A172 (cell line): ENCODE data around the gene TBL3. TPM values are rescaled to one million over a fixed set of nuclear protein-coding genes. Genes with fewer than 3 reads are reported as not detected.
A peak's percentile ranks its signal among the peaks of the same experiment; 100 is the strongest.

Source experiments
- DNase-seq: peaks from one replicate; pipeline ENCODE4 v3.0.0-alpha.2; 2015; ENCODE audit warnings: low spot score
- total RNA-seq: library from RNA; depleted of rRNA; stranded (reverse); fragments of >200 nt; shearing (Covaris generic); gene quantifications from 2 replicates; pipeline ENCODE4 v1.2.3, GENCODE V29; 2014

Gene TBL3
- total RNA-seq, 1 experiment from 2014 or later: 82.8 TPM

DNA sequence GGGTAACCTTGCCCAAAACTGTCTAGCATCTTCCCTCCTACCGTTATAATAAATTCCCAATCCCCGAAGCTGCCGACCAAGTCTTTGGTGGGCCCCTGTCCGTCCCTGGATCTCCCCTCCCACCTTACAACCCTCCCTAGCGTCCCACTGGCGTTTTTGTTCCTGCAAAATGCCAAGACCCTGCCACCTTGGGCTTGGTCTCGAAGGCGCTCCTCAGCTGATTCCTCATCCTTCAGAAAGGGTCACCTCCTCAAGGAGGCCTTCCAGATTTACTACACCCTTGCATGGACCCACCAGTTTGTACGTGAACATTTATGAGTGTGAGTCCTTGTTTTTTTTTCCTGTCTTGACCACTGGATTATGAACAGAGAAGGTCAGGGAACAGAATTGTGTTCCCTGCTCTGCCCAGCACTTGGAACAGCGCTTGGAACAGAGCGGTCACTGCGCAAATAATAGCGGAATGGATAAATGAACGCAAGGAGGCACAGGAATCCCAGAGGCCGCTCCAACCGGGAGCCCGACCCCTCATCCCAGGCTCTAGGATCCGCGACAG lies 11.2 kb downstream of the TBL3 start:
- DNase-seq: no peak

GRCh38 chr16:1983544-1984346 lies 11.9 kb downstream of the TBL3 start, which contains the start of gene GFER:
Gene GFER, plus strand, starts transcription at chr16:1984193. Its CDS starts 26 bp downstream, at chr16:1984219.
- DNase-seq: peak; percentile 77

GRCh38 chr16:1984347-1985225 lies 12.7 kb downstream of the TBL3 start:
- no peak for DNase-seq

DNA sequence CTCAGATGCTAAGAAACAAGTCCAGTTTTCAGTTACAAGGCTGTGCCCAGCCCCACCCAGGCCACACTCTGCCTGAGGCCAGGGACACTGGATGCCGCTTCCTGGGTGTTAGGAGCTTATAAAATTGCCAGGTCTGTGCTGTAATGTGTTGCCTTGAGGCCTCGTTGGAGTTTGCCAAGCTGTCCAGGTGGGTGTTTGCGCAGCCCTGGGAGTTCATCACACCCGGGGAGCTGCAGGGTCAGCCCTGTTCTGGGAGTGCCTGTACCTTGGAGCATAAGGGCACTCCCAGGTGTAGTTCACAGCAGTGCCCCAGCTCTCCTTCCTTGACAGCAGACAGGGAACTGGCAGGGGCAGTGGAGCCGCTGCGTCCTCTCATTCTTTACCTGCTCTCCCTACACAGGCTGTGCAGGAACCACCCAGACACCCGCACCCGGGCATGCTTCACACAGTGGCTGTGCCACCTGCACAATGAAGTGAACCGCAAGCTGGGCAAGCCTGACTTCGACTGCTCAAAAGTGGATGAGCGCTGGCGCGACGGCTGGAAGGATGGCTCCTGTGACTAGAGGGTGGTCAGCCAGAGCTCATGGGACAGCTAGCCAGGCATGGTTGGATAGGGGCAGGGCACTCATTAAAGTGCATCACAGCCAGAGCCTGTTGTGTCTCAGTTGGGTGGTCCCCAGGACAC lies 13.8 kb downstream of the TBL3 start:
- no peak for DNase-seq

DNA sequence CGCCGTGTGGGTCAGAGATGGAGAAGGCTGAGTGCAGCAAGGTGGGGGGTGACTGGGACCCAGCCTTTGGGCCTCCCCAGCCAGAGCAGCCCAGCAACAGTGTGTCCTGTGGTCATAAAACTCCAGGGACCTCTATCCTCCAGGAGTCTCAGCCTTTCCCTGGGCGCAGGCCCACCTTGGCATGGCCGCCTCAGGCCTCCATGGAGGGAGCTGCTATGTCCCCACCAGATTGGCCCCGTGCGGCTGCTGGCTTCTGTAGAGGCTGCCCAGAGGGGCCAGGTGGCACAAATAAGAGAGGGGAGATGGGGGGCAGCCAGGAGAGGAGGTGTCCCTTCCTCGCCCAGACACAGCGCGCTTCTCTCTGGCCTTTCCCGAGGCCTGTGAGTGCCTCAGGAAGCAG lies 15.3 kb downstream of the TBL3 start:
- no peak for DNase-seq

DNA sequence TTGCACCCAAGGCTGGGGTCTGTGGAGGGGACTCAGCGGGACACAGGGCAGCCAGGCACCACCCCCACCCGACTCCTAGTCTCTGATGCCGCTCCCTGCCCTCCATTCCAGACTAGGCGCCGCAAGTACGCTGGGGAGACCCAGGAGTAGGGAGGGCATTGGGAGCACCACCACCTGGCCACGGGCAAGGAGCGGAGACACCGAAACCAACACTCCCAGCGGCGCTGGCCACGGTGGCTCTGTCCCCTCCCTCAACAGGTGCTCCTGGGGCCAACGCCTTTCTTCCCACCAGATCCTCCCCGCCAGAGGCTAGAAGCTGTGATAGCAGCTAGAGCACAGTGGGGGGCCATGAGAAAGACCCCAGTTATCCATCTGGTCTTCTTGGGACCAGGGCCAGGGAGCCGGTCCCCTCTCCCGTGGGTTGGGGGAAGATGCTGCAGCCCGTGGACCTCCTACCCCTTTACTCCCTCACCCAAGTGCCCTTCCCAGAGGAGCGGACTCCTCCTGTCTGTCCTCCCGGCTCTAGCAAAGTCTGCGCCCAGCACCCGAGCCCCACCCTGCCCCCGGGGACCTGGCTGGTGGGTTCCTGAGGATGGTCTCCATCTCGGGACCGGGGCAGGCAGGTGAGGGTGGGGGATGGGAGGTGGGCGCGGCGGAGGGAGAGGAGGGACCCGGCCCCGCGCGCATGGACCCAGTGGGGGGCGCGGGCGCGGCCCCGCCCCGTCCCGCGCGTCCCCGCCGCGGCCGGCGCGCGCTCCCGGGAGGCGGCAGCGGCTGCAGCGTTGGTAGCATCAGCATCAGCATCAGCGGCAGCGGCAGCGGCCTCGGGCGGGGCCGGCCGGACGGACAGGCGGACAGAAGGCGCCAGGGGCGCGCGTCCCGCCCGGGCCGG lies 17.6 kb downstream of the TBL3 start, which contains the start of gene SYNGR3:
TSS of gene SYNGR3 (plus strand) at position 762 of the 892 bp plus-strand sequence. CDS start 133 bp downstream, outside the sequence.
- DNase-seq: no peak

DNA sequence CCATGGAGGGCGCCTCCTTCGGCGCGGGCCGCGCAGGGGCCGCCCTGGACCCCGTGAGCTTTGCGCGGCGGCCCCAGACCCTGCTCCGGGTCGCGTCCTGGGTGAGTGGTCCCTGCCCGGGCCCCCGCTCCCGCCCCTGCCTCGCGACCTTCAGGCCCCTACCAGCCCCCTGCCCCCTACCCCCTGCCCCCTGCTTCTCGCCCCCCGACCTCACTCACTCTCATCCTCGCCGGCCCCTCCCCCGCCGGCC lies 18.2 kb downstream of the TBL3 start:
- DNase-seq: no peak

DNA sequence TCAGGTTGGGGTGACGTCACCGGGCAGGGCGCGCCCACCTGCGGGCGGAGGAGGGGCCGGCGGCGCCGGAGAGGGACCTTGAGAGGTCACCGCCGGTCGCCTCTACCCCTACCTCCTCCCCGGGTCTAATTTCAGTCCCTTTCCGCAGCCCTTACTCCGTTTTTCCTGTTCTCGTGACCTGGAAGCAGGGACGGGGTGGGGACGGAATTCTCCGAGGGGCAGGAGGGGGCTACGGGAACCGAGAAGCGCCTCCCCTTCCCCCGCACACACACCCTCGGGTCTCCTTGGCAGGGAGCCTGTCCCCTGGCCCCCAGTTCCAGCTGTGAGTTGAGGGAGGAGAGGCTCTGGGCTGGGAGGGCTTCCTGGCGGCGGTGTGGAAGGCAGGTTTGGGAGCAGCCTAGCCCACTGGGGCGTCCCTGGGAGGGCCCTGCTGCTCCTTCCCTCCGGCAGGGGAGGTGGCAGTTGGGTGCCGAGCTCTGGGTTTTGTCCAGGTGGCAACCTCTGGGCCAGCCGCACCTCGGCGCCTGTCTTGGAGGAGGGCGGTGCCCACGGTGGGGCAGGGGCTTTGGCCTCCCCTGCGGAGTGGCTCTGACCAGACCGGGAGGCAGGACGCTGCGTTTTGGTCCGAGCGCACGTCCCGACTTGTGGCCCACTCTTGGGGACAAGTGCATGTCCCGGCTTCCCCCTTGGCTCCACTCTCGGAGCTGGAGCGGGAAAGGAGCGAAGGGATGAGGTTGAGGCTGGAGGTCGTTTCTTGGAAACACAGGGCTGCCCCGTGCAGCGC lies 18.7 kb downstream of the TBL3 start:
- DNase-seq: no peak

DNA sequence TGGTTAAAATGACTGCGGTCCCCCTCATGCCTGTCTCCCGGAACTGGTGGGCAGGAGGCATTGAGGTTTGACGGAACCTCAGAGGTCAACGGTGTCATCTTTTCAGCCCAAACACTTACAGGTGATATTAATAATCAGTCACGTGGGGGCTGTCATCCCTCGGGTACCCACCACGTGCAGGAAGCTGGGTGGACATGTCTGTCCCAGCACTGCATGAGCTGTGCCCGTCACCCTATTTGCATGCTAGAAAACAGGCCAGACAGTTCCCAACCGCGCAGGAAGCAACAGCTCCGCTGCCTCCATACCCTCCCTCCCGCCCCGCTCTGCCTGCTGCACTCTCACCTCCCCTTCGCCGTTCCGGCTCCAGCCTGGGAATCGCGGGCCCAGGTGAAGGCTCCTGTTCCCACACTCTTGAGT lies 19.3 kb downstream of the TBL3 start:
- no peak for DNase-seq

- no peak for DNase-seq
Observed at GRCh38 chr16:1991588-1991947, 19.7 kb downstream of the TBL3 start.

DNA sequence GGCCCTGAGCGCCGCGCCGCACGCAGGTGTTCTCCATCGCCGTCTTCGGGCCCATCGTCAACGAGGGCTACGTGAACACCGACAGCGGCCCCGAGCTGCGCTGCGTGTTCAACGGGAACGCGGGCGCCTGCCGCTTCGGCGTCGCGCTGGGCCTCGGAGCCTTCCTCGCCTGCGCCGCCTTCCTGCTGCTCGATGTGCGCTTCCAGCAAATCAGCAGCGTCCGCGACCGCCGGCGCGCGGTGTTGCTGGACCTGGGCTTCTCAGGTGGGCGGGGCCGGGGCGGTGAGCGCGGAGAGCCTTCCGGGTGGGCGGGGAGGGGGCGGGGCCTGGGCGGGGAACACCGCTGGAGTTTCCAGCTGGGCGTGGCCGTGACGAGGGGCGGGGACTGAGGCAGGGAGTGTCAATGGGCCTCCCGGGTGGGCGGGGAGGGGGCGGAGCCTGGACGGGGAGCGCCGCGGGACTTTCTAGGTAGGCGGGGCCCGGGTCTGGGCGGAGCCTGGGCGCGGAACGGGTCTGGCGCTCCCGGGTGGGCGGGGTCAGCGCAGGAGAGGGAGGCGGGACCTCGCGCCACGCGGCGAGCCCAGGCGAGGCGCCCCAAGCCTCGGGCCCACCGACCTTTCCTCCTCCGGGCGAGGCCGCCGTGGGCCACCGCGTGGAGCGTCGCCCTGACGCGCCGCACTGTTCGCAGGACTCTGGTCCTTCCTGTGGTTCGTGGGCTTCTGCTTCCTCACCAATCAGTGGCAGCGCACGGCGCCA lies 20.3 kb downstream of the TBL3 start:
- no peak for DNase-seq

GRCh38 chr16:1992704-1993317 lies 21.0 kb downstream of the TBL3 start:
- no peak for DNase-seq

- no peak for DNase-seq
Observed at GRCh38 chr16:1993731-1994131, 21.9 kb downstream of the TBL3 start.

DNA sequence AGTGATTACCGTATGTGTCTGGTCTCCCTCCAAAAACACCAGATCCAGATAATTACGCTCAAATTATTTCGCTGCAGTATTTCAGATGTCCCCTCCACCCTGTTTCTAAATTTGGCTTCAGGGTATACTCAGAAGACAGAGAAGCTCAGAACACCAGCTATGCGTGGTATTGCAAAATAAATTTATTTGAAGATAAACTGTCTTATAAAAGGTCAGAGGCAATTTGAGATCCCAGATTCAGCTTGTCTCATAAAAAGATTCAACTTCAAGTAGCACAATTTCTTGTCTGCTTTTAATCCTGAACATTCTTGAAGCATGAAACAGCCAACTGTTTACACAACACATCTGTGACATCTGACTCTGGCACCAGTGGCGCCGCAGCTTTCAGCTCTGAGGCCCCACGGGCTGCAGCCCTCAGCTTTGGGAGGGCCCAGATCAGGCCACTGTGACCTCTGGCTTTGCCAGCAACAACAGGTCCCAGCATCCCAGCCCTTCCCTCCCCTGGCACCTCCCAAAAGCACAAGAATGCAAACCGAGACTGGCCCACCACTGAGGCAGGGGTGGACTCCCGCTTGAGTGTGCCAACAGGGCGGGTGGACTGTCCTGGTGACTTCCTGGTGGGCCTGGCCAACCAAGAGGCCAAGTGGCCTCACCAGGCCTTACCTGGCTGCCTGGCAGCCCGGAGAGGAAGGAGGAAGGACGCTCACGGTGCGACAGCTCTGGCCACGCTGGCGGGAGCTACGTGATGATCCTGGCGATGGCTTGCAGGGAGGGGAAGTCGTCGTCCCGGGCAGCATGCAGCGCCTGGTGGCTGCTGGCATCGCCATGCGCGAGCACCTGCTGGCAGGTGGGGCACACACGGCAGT lies 25.9 kb downstream of the TBL3 start:
- DNase-seq: no peak

GRCh38 chr16:1998360-1998835 lies 26.5 kb downstream of the TBL3 start:
- DNase-seq: no peak

DNA sequence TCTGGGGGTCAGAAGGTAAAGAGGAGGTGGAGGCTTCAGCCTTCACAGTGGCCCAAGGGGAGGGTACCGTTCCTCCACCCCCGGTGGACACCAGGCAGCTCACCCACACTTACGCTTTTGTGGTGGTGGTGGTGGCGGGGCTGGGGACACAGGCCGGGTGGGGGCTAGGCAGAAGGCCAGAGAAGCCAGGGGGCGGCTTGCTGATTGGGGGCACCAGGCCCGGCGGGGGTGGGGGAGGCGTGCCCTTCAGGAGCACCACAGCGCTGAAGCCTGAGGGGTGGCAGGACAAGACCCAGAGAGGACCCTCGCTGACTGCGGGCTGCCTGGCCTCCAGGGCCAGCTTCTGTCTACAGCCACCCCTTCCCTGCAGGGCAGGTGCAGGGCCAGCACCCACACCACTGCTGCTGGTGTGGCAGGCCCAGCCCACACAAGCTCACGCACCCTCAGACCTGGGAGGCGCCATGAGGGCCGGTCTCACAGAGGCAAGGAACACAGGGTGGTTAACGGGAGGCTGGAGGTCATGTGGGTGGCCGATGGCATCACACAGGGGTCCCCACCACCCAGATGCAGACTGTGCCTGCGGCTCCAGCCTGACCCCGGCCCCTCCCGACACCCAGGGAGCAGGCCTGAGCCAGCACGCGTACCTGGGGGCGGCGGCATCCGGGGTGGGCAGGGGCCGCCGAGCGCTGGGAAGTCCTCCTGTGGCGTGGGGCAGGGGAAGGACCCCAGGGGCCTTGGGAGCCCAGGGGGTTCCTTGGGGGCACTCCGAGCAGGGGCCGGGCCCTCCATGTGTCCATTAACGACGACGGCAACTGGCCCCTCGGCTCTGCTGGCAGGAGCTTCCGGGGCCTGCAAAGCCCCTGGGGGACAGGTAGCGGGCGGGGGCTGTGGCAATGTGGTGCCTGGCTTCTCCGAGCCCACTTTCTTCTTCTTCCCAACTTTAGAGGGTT lies 27.3 kb downstream of the TBL3 start:
- DNase-seq: no peak
